Activated T-helper 1 cell treated with anti-CD3 and anti-CD28 coated beads, Interleukin-12 subunit alpha, Interleukin-12 subunit beta, Interleukin-2, Interleukin-4 antibody, amounts not matched to agents 30 ng/mL and 10 ng/mL and 1 ng/mL, durations not matched to agents 14 hours and 24 hours and 36 hours (primary cell): ENCODE results near the gene GGCX. TPM values are rescaled to one million over a fixed set of nuclear protein-coding genes. Genes with fewer than 3 reads are reported as not detected.
A peak's percentile ranks its signal among the peaks of the same experiment; 100 is the strongest.
"Not testable (repeated sequence)": the region's sequence is repeated elsewhere in the genome, so short reads cannot be mapped to it uniquely, and the experiment has no call there.

Experiments
- DNase-seq: peaks from one replicate; pipeline ENCODE4 v3.0.0; 2021; ENCODE audit warnings: low spot score
- H3K27ac Mint-ChIP-seq: one replicate; pipeline ENCODE4 v1.8.0; 2021; ENCODE audit warnings: mild to moderate bottlenecking, mixed read lengths
- H3K27me3 Mint-ChIP-seq: one replicate; pipeline ENCODE4 v1.8.0; 2022; ENCODE audit warnings: mild to moderate bottlenecking, moderate library complexity, mixed read lengths; ENCODE audit not compliant: insufficient read depth
- H3K36me3 Mint-ChIP-seq: one replicate; pipeline ENCODE4 v1.8.0; 2021; ENCODE audit warnings: low read depth, mixed read lengths
- H3K4me1 Mint-ChIP-seq: one replicate; pipeline ENCODE4 v1.8.0; 2021; ENCODE audit warnings: low read depth, mixed read lengths
- H3K4me3 Mint-ChIP-seq: one replicate; pipeline ENCODE4 v1.8.0; 2021; ENCODE audit warnings: mild to moderate bottlenecking, moderate library complexity, mixed read lengths
- H3K9me3 Mint-ChIP-seq: one replicate; pipeline ENCODE4 v1.8.0; 2021; ENCODE audit warnings: mixed read lengths
- intact Hi-C: fragments of 100-400 bp; cut with micrococcal nuclease; formaldehyde crosslinking; loops from one replicate; pipeline ENCODE4 v1.15.1; 2024
- total RNA-seq: library from RNA; stranded (reverse); gene quantifications from 2 replicates; pipeline ENCODE4 v1.2.3, GENCODE V29; 2022

Gene GGCX
- total RNA-seq, 1 donor from 2014 or later, result 26.2 TPM

DNA sequence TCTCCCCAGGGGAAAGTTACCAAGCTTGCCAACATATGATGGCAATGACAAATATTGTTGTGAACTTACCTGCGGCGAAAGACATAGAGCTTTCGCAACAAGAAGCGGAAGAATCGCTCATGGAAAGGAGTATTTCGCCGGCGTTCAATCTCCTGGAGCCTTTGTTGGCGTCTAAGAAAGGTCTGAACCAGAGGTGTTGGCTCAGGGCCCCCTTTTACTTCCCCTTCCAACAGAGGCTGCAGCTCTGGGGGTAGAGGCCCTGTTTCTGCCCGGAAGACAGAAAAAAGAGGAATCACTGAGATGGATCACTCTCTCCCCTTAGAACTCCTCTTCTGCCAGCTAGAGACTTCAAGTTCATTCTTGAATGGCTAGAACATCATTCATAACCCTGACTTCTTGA lies 10.8 kb downstream of the GGCX start:
- Mint-ChIP-seq H3K36me3 (peaks cover 46% of the 10 kb centered on the region), H3K4me1 (peaks cover 8% of the 10 kb centered on the region), H3K9me3 (no peaks in the 10 kb centered on the region), H3K4me3 (no peak overlapping the region), H3K27ac (no peak overlapping the region), H3K27me3 (no peaks in the 10 kb centered on the region)
- intact Hi-C loops, result no loop called here
- no peak for DNase-seq

DNA sequence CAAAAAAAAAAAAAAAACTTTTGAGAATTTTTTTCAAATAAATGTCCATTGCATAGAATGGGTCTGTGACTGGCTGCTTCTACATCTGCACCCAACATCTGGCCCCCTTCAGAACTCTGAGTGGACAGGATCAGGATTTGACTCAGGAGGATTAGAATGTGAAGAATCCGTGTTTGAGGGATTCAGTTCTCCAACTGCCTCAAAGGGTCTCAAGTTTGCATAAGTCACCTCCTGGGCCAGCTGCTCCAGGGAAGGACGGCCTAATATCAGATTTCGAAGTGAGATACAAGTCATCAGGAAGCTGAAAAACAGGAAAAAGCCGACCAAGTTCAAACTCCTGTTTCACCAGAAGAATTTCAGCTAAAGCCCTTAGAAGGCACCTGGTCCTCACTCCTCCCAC lies 11.5 kb downstream of the GGCX start:
- intact Hi-C loops, result no loop called here
- Mint-ChIP-seq H3K4me3 (no peak overlapping the region), H3K27ac (no peak overlapping the region), H3K27me3 (no peaks in the 10 kb centered on the region), H3K4me1 (peaks cover 8% of the 10 kb centered on the region), H3K9me3 (no peaks in the 10 kb centered on the region), H3K36me3 (peaks cover 46% of the 10 kb centered on the region)
- DNase-seq, result no peak

DNA sequence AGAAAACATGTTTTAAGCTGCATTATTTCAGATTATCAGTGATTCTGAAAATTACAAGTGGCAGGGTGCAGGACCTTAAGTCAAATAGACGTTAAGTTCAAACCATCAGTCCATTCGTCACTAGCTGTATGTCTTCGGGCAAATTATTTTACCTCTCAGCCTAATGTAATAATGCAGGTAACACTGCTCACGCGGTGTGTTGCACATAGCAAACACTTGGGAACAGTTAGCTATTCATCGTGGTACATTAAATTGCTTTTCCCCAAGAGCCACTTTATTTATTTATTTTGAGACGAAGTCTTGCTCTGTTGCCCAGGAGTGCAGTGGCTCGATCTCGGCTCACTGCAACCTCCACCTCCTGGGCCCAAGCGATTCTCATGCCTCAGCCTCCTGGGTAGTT lies 12.2 kb downstream of the GGCX start:
- DNase-seq, result no peak
- Mint-ChIP-seq H3K27me3 (no peaks in the 10 kb centered on the region), H3K9me3 (no peaks in the 10 kb centered on the region), H3K4me1 (peaks cover 12% of the 10 kb centered on the region), H3K27ac (no peak overlapping the region), H3K36me3 (peaks cover 47% of the 10 kb centered on the region), H3K4me3 (no peak overlapping the region)
- intact Hi-C loops, result no loop called here

DNA sequence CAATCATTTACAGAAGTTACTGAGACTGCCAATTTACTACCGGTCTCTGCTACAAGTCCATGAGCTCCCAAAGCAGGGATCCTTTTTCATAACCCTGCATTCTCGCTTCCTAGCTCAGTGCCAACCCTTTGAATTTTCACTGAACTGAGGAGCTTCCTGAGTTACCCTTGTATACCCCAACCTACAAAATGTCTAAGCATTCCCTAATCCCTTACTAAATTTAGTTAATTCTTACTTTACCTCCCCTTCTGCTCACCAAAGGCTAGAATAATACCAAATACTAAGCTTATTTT lies 12.7 kb downstream of the GGCX start:
- Mint-ChIP-seq H3K9me3 (no peaks in the 10 kb centered on the region), H3K4me3 (no peak overlapping the region), H3K4me1 (peaks cover 16% of the 10 kb centered on the region), H3K27ac (no peak overlapping the region), H3K27me3 (no peaks in the 10 kb centered on the region), H3K36me3 (peaks cover 52% of the 10 kb centered on the region)
- no peak for DNase-seq
- intact Hi-C loops, result no loop called here

DNA sequence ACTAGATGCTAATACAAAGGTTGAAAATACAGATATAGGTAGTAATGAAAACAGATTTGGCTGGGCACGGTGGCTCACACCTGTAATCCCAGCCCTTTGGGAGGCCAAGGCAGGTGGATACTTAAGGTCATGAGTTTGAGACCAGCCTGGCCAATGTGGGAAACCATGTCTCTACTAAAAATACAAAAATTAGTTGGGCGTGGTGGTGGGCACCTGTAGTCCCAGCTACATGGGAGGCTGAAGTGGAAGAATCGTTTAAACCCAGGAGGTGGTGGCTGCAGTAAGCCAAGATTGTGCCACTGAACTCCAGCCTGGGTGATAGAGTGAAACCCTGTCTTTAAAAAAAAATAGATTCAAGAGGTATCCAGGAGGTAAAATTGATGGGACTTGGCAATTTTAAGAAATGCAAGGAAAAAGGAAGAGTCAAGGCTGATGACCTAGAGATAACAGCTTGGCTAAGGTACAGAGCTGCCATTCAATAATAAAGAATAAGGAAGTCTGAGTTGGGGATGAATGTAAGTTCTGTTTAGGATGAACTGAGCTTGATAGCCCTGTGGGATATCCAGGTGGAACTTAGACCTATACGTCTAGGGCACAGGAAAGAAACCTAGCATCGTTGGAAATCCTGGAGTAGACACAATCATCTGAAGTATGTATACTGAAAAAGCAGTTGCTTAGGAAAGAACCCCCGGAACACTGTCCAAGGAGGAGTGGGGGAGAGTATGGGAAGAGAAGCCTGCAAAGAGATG lies 13.3 kb downstream of the GGCX start:
- no peaks in the 10 kb centered on the region for H3K9me3 Mint-ChIP-seq
- DNase-seq, result no peak
- peaks cover 20% of the 10 kb centered on the region for H3K4me1 Mint-ChIP-seq
- intact Hi-C loops, result no loop called here
- no peaks in the 10 kb centered on the region for H3K27me3 Mint-ChIP-seq
- peaks cover 57% of the 10 kb centered on the region for H3K36me3 Mint-ChIP-seq
- peak overlapping the region; percentile 49 for H3K27ac Mint-ChIP-seq
- H3K4me3 Mint-ChIP-seq, result no peak overlapping the region

DNA sequence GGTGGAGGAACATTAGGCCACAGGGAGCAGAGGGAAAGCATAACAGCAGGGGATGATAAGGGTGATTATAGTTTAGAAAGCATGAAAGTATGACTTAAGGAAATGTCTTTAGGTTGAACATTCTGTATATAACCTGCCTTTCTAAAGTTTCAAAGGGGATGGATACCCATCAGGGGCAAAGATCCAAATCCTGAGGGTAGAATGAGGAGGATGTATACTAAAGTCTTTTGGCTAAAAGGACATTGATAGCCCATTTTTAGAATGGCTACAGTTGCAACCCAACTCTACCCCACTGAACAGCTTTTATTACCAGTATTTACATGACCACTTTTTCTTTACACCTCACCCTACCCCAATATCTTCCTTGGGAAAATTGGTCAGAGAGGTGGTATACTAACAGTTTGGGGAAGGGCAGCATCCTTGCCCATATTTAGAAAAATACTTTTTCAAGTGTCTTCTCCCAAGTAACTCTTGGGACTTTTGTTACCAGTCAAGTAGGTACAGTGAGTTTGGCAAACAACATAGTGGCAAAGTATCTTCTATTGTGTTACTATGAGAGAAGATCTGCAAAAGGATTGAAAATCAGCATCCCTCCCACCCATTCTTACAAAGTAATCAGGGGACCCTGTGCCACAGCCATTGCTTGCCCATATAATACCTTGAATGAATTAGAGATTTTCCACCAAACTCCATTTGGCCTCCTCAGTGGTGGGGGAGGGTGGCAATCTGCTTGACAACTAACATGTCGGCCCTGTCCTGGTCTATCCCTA lies 14.0 kb downstream of the GGCX start:
- intact Hi-C loops, result no loop called here
- Mint-ChIP-seq H3K27ac (peak overlapping the region; percentile 51), H3K27me3 (no peaks in the 10 kb centered on the region), H3K4me1 (peaks cover 25% of the 10 kb centered on the region), H3K4me3 (no peak overlapping the region), H3K9me3 (no peaks in the 10 kb centered on the region), H3K36me3 (peaks cover 64% of the 10 kb centered on the region)
- no peak for DNase-seq

DNA sequence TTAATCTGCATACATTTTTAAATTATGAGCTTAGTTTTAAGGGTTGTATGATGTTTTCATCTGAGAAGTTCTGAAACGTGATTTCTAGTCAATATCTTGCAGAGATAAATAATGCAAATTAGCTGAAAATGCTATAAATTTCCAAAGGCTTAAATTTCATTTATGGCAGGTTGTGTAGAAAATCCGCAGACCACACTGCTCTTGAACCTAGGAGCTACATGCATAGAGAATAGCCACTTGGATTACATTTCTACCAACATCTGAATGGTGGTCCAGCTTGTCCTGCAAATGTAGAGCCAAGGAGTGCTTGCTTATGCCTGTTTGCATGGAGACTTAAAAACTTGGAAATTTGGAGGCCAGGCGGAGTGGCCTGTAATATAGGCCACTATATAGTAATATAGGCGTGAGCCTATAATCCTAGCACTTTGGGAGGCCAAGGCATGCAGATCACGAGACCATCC lies 15.5 kb downstream of the GGCX start:
- Mint-ChIP-seq H3K36me3 (peaks cover 67% of the 10 kb centered on the region), H3K9me3 (no peaks in the 10 kb centered on the region), H3K4me1 (peaks cover 35% of the 10 kb centered on the region), H3K4me3 (no peak overlapping the region), H3K27ac (no peak overlapping the region), H3K27me3 (no peaks in the 10 kb centered on the region)
- intact Hi-C loops, result no loop called here
- no peak for DNase-seq

DNA sequence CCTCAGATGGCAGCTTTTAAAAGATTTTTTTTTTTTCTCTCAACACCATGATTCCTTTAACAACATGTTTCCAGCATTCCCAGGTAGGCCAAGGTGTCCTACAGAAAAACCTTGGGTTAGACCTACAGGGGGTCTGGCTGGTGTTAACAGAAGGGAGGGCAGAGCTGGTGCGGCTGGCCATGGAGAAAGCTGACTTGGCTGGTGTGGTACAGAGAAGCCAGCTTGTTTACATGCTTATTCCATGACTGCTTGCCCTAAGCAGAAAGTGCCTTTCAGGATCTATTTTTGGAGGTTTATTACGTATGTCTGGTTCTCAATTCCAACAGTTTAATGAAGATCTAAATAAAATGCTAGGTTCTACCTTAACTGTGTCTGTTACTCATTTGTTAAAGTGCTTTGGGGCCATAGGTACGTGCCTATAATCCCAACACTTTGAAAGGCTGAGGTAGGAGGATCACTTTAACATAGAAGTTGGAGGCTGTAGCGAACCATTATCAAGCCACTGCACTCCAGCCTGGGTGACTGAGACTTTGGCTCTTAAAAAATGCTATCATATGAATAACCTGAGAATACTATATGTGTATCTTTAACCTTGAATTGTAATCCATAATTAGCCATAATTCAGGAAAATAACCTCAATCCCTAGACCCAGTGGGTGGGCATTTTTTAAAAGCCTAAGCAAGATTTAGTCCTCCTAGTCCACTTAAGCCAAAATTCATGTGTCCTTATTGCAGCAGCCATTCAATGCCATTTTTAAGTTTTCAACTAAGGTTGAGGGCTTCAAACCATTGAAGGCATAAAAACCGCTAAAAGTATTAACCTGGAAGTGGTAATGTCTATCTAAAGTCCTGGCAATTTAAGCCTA lies 16.1 kb downstream of the GGCX start:
- Mint-ChIP-seq H3K4me1 (peaks cover 42% of the 10 kb centered on the region), H3K36me3 (peaks cover 70% of the 10 kb centered on the region)
- H3K27ac Mint-ChIP-seq, H3K27me3 Mint-ChIP-seq, H3K9me3 Mint-ChIP-seq, intact Hi-C loops, H3K4me3 Mint-ChIP-seq, DNase-seq: not testable (repeated sequence)

DNA sequence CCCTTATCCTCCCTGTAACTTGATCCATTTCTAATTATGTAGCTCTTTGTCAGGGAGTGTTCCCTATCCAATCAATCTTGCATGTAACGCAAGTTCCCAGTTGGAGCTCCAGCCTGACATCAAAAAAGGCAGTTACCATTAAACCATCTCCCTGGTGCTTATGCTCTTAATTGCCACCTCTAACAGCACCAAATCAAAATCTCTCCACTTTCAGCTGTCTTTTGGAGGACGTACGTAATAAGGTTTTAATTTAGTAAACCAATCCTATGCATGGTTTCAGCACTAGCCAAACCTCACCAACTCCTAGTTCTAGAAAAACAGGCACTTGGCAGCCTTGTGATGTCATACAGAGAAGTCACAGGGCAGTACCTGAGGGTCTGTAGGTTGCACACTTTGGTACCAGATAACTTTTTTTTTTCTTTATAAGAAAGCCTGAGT lies 17.0 kb downstream of the GGCX start:
- Mint-ChIP-seq H3K27ac (peak overlapping the region; percentile 8), H3K4me1 (peaks cover 43% of the 10 kb centered on the region), H3K36me3 (peaks cover 73% of the 10 kb centered on the region), H3K4me3 (peak overlapping the region; percentile 33)
- DNase-seq, intact Hi-C loops, H3K27me3 Mint-ChIP-seq, H3K9me3 Mint-ChIP-seq: not testable (repeated sequence)

DNA sequence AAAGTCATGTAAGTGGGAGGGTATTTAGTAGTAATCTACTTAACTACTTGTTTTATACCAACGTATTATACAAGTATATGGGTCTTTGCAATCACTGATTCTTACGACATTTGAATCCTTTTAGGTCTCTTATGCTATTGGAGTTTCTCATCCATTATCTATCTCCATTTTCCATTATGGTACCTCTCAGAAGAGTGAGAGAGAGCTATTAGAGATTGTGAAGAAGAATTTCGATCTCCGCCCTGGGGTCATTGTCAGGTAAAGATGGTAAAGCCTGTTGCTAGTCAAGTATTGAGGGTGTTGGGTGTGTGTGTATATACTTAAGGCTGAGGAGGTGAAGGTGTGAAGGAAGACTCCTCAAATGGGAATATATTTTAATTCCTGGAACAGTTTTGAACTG lies 18.5 kb downstream of the GGCX start:
- Mint-ChIP-seq H3K27ac (peak overlapping the region; percentile 4), H3K4me3 (peak overlapping the region; percentile 99), H3K36me3 (peaks cover 68% of the 10 kb centered on the region), H3K9me3 (no peaks in the 10 kb centered on the region), H3K4me1 (peaks cover 47% of the 10 kb centered on the region), H3K27me3 (no peaks in the 10 kb centered on the region)
- no peak for DNase-seq
- intact Hi-C loops, result no loop called here

DNA sequence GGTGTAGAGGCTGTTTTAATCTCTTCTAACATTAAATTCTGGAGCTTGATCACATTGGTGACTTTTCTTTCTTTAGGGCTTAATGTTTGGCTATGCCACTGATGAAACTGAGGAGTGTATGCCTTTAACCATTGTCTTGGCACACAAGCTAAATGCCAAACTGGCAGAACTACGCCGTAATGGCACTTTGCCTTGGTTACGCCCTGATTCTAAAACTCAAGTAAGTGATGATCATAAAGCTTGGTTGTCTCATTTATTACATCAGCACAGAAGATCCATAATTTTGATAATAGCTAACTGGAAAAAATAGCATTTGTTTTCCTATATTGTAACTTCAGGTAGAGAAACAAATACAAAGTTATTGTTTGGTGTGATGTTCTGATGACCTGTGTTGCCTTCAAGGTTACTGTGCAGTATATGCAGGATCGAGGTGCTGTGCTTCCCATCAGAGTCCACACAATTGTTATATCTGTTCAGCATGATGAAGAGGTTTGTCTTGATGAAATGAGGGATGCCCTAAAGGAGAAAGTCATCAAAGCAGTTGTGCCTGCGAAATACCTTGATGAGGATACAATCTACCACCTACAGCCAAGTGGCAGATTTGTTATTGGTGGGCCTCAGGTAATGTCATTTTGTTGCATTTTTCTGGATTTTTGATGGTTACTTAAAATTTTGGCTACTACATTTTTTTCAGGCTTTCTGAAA lies 19.4 kb downstream of the GGCX start:
- intact Hi-C loops, result no loop called here
- Mint-ChIP-seq H3K4me3 (peak overlapping the region; percentile 99), H3K9me3 (no peaks in the 10 kb centered on the region), H3K4me1 (peaks cover 56% of the 10 kb centered on the region), H3K27me3 (no peaks in the 10 kb centered on the region), H3K27ac (peak overlapping the region; percentile 4), H3K36me3 (peaks cover 66% of the 10 kb centered on the region)
- no peak for DNase-seq

DNA sequence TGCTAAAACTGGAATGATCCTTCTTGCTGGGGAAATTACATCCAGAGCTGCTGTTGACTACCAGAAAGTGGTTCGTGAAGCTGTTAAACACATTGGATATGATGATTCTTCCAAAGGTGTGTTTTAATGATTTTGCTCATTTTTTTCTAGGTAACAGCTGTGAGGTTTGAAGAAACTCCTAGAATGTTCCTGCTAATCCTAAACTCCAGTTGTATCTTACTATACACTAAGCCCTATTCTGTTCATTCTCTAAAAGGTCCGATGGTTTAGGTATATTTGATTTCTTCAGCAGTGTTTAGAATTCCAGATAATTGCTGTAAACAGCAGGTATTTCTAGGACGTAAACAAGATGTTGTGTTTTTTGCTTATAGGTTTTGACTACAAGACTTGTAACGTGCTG lies 20.0 kb downstream of the GGCX start:
- H3K27me3 Mint-ChIP-seq, result no peaks in the 10 kb centered on the region
- intact Hi-C loops, result no loop called here
- H3K36me3 Mint-ChIP-seq, result peaks cover 63% of the 10 kb centered on the region
- no peak for DNase-seq
- H3K4me3 Mint-ChIP-seq, result peak overlapping the region; percentile 99
- H3K9me3 Mint-ChIP-seq, result no peaks in the 10 kb centered on the region
- H3K4me1 Mint-ChIP-seq, result peaks cover 62% of the 10 kb centered on the region
- H3K27ac Mint-ChIP-seq, result no peak overlapping the region
